GM19452 (cell line): Measurements from ENCODE around the gene ADAMTS12.
"Not testable (repeated sequence)": the region's sequence is repeated elsewhere in the genome, so short reads cannot be mapped to it uniquely, and the experiment has no call there.

ENCODE experiments used
- ATAC-seq: cut with Tn5 transposase; IDR thresholded peaks from one replicate; pipeline ENCODE4 v1.9.1; 2021; ENCODE audit not compliant: unreplicated experiment

ADAMTS12 gene

DNA sequence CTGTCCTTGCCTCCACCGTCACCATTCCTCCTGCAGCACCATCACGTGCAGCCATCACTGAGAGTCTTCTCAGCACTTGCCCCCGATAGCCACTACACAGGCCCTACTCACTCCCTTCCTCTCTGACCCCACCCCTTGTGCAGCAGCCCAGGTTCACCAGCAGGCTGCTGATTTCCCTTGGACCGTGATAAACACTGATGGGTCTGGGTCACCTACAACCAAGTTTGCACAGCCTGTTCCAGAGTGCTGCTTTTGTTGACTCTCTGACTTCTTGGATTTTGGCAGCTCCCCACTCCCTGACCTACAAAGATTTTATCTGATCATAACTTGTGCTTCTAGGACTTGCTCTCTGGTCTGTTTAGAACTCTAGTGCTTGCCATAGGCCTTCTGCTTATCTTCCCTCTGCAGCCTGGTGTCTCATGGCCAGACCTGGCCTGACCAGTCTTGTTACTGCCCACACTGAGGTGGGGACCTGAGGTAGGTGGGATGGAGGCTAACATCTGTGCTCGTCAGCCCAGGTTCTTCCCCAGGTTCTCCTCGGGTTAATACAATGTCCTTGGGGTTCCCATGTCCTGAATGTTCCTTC, 341.7 kb downstream of the ADAMTS12 start:
- ATAC-seq: no peak

DNA sequence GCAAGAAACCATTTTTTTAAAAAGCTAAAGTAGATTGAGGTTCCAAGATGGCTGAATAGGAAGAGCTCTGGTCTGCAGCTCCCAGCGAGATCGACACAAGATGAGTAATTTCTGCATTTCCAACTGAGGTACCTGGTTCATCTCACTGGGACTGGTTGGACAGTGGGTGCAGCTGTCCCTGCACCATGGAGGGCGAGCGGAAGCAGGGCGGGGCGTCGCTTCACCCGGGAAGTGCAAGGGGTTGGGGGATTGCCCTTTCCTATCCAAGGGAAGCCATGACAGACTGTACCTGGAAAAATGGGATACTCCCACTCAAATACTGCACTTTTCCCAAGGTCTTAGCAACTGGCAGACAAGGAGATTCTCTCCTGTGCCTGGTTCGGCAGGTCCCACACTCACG, 352.0 kb downstream of the ADAMTS12 start:
- not testable (repeated sequence) for ATAC-seq

DNA sequence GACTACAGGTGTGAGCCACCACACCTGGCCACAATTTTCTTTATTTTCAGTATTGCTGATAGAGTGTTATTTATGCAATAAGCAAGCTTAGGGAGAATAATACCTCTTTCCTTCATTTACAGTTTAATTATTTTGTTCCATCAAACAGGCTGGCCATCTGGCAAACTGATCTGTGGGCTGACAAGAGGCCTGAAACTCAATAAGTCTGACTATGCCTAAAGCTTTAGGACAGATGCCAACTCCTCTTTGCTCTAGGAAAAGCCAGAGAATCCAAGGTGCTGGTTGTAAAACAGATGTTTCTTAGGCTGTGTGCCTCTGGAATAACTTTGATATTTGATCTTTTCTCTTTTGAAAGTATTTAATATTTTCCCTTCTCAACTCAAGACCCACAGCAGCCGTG, 352.6 kb downstream of the ADAMTS12 start:
- no peak for ATAC-seq

DNA sequence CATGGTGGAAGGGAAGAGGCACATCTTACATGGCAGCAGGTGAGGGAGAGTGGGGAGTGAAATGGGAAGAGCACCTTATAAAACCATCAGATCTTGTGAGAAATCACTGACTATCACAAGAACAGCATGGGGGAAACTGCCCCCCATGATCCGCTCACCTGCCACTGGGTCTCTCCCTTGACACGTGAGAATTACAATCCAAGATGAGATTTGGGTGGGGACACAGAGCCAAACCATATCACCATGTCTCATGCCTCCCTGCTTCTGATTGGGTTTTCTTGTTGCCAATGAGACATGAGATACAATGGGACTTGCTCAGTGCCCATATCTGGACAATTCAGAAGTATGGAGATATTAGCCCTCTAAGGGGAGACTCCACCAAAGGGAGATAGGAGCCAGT, 353.6 kb downstream of the ADAMTS12 start:
- no peak for ATAC-seq

DNA sequence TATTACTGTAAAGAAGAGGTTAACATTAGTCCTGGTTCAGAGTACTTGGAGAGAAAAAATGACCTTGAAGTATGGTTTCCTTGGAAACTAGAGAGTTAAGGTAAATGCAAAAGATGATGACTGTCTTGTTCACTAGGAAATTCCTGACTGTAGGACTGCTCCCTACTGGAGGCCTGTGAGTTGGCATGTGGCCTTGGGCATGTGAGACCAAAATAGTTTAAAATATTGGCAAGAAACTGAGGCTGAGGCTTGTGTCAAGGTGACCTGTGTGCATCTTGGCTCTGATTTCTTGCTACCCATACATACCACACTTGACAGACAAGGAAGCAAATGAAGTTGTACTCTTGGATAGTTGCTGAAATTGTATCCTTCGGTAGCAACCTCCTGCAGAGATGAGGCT, 354.6 kb downstream of the ADAMTS12 start:
- no peak for ATAC-seq

DNA sequence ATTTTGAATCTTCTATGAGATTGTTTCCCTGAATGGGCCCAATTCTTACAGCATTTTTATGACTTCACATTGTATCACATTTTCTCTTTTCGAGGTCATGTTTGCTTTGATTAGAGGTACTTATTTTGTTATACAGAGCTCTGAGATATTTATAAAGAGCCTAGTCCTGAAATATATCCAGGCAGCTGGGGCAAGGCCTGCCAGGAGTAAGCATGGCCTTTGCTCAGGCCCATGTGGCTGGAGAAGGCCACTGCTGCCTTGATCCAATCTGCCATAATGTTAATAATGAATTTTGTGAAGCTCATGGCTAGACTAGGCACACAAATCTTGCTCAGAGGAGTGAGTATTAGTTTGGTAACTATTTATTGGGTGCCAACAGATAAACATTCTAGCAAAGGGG, 355.0 kb downstream of the ADAMTS12 start:
- ATAC-seq: no peak

DNA sequence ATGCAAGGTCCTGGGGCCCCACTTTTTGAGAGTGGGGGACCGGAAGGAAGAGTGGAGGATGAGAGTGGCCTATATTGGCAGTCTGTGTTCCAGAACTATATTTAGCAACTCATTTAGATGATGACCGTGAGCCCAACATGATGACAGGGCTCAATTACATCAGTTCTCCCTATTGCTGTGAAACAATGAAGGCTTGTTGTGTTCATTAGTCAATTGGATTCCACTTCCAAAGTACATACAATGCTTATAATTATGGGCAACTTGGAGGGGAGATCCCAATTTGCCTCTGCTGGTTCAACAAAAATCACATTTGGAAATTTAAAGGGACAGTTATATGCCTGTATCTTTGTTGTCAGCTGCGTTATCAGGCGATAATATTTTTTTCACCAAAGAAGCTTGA, 360.0 kb downstream of the ADAMTS12 start:
- ATAC-seq: no peak

DNA sequence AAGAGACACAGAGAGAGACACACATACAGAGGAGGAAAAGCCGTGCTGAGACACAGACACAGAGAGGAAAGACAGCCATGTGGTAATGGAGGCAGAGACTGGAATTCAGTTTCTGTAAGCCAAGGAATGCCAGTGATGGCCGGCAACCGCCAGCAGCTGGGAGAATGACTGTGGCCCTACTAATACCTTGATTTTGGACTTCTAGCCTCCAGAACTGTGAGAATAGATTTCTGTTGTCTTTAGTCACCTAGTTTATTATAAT, 360.8 kb downstream of the ADAMTS12 start:
- ATAC-seq: no peak

DNA sequence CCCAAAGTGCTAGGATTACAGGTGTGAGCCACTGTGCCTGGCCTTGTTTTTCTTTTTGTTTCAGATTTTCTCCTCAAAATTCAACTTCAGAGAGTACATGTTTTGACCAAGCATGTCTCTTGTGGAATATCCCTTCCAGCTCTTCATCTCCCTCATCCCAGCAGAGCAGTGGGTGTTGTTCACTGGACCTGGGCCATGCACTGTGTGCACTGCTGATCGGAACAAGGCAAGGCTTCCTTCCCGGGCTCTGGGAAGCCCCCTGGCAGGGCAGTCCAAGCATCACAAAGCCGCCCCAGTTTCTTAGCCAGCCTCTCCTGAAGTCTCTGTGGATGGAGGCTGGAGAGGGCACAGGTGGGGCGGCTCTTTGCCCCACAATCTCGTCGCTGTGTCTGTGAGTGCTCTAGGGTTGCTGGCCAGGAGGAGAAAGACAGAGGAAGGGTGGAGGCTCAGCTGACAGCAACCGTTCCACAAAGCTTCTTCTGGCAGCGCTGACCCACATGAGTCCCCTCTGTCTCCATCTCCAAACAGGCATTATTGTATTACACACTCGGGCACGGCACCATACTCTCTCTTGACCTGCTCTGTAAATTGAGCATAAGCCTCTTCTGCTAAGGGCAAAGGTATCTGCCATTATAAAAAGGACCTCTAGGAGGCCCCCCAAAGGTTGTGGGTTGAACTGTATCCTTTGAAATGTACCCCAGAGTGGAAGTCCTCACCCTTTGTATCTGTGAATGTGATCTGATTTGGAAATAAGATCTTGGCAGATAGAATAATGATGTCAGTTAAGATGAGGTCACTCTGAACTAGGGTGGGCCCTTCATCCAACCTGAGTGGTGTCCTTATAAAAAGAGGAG, 361.4 kb downstream of the ADAMTS12 start:
- no peak for ATAC-seq

DNA sequence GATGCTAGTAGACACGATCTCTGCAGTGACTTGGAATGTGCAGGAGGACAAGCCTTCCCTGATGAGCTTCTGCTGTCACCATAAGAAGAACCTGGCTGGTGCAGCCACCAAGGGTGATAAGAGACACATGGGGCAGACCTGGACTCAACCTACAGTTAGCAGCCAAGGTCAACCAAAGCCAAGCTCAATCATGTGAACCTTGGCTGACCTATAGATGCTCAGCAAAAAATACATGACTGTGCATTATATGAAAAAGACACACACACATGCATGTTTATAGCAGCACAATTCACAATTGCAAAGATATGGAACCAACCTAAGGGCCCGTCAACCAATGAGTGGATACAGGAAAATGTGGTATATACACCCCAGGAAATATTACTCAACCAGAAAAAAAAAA, 364.1 kb downstream of the ADAMTS12 start:
- ATAC-seq: no peak

DNA sequence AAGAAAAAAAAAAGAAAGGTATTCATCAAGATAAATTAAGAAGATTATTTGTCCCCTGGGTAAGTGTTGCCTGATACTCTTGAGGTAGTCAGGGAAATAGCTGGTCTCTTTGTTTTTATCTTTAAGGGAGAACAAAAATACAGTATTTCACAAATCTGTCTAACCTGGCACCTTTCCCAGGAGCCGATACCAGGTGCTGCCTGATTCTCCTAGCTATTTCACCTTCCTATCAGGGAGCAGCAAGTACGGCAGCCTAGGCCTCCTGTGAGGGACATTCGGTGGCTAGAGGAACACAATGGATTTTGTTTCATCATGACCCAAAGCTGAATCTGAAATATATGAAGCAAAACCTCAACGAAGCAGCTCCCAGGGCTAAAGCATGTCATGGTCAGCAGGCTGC, 365.0 kb downstream of the ADAMTS12 start:
- ATAC-seq: no peak

DNA sequence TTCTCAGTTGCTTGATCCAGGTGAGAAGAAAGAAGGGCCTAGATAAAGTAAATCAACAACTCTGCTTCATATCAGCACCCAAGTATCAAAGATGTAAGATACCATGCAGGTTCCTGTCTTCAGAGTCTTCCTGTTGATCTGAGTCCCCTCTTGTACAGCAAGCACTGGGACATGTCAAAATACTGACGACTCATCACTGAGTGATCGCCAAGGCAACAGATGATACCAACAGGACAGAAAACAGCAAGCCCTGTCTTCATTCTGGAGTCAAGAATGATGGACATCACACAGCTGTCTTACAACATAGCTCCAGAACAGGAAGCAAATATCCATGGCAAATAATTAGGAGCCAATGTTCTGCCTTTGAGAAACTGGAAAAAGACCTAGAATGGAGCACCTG, 367.3 kb downstream of the ADAMTS12 start:
- ATAC-seq: no peak

DNA sequence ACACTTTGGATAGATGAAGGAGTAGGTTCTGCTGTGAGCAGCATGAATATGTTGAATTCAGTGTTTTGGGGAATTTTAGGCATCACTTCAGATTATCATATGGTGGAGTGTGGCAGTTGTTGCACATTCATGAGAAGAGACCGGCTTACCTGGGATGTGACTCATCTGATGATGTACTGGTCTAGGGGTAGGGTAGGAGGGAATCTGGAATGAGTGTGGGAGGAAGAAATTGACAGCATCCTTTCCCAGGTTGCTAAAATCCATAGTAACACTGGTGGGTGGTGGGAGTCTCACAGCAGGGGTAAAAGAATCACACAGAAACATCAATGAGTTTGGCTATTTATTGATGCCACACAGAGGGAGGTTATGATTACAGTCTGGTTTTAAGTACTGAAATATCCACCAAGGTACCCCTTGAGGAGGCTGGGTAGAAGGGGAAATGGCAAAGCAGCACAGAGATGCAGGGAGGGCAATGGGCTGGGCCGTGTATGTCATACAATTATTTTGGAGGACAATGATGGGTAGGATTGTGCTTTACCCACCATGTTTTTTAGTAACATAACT, 368.5 kb downstream of the ADAMTS12 start:
- no peak for ATAC-seq

DNA sequence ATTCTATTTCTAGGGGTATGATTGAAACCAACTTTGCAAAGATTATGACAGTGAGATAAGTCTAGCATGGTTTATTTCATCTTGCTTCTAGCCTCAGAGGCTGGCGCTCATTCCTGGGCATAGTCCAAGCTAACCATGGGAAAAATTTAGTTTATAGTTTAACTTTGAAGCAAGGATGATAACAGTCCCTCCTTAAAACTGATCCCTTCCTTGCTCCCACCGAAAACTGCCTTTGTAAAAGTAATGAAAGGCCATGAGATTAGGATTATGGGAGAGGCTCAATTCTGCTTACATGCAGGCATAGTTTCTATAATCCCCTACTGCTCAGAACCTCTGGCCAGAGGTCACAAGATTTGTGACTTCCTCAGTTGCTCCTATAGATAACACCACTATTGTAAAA, 375.4 kb downstream of the ADAMTS12 start:
- no peak for ATAC-seq

DNA sequence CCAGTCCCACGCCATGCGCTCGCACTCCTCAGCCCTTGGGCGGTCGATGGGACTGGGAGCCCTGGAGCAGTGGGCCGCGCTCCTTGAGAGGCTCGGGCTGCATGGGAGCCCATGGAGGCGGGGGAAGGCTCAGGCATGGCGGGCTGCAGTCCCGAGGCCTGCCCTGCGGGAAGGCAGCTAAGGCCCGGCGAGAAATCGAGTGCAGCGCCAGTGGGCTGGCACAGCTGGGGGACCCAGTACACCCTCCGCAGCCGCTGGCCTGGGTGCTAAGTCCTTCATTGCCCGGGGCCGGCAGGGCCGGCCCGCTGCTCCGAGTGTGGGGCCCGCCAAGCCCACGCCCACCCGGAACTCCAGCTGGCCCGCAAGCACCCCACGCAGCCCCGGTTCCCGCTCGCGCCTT, 376.4 kb downstream of the ADAMTS12 start:
- not testable (repeated sequence) for ATAC-seq

DNA sequence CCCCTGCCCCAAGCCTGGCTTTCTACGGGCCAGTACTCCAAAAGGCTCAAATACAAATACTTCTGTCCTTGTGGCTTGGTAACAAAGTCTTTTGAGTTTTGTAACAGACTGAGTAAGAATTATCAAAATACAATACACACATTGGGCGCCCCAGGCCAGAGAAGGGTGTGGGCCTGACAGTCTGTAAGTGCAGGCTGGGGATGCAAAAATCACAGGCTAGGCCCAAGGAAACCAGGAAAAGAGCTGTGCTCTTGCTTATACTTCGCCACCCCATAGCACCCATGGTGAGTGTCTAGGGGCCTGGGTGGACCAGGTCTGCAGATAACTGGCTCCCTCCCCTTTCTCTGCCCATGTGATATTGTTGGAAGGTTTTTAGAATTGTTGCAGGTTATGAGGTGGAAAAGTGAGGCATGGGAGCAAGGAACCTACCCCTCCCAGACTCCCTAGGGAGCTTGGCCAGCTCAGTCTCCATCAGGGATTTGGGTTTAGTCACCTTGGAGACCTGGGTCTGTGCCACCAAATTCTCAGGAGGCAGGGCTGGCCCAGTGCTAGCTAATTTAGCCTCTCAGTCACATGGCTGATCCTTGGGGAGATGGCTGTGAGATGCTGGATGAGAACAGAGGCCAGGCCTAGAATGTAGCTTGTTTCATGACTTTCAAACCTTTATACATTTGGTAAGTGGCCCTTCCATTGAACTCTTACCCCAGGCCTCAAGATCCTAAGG, 378.2 kb downstream of the ADAMTS12 start:
- no peak for ATAC-seq

DNA sequence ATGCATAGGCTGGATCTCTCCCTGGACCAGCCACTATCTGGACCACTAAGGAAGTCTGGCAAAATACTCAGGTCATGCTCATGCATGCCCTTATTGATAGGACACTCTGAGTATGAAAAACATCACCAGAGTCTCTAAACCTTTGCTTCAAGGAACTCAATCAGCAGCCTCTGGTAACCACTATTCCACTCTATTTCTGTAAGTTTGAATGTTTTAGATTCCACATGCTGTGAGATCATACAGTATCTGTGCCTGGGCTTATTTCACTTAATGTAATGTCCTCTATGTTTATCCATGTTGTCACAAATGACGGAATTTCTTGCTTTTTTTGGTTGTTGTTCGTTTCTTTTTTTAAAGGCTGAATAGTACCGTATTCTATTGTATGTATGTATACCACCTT, 382.8 kb downstream of the ADAMTS12 start:
- no peak for ATAC-seq

DNA sequence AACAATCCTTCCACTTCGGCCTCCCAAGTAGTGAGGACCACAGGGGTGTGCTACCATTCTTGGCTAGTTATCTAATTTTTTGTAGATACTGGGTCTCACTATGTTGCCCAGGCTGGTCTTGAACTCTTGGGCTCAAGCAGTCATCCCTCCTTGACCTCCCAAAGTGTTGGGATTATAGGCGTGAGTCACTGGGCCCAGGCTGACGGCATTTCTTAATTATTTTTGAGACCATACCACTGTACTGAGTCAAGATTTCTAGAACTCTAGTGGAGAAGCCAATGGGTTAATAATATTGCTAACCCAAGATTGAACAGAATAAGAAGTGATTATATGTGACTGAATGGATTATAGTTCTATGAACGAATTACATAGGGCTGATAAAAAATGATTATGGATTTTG, 384.4 kb downstream of the ADAMTS12 start:
- ATAC-seq: no peak

DNA sequence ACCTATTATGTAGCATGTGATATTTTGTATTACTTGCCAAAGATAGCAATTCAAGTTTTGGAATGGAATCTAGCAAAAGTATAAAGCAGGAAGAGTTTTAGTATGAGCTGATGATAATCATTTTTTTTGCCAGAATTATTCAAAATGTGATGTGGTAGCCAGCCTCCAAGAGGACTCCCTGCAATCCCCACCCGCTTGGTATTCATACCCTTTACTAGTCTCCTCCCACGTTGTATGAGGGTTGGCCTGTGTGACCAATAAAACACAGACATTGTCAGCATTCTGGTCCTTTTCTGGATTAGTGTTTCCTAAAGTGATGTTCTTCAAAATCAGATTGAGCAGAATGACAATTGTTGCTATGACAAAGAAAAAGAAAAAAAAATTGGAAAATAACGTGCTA, 387.2 kb downstream of the ADAMTS12 start:
- ATAC-seq: no peak

DNA sequence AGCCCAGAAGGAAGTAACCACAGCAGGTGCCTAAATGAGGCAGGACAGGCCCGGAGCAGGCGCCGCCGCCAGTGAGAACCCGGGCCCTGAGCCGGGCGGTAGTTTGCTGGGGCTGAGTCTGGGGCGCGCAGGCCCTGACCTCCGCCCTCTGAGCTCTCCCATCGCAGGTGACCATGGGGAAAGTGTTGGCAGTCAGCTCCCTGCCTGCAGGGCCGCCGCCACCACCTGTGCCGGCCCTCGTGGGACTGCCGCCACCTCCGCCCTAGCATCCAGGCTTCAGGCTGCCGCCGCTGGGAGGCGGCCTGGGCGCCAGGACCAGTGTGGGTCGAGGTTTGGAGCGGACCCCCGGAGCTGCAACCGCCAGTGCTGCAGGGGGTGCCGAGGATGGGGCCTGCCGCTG, 389.9 kb downstream of the ADAMTS12 start:
- no peak for ATAC-seq

DNA sequence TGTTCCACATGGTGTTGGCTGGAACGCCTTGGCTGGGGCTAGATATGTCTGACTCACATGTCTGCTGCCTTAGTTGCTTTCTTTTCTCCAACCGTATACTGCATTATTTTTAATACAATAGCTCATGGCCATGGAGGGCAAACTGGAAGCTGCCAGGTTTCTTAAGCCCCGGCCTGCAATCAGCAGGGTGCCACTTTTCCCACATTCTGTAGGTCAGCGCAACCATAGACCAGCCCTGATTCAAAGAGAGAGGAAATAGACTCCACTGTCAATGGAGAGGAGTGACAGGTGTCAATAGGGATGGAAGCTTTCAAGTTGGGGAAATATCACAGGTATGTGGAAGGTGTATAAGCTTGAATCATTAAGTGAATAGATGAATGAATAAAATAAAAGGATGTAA, 390.5 kb downstream of the ADAMTS12 start:
- no peak for ATAC-seq

DNA sequence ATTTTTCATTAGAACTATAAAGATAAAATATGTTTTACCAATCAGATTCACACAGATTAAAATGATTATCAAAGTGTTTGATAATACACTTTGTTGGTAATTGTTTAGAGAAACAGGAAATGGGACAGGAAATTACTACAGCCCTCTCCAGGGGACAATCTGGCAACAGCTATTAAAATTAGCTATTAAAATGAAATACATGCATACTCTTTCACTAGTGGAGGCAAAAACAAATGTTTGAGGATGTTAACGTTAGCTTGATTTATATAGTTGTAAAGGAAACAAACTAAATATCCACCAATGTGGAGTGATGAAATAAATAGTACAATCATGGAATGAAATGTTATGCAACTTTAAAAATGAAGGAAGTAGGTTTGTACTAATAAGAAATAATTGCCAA, 397.3 kb downstream of the ADAMTS12 start:
- no peak for ATAC-seq
